ENCODE data around the gene NUP210. TPM values are rescaled to one million over a fixed set of nuclear protein-coding genes. Genes with fewer than 3 reads are reported as not detected.

Gene NUP210
- total RNA-seq, 3 donors from 2014 or later (not counting 1 experiment from before 2014, with no cell fraction given) = 156 to 194 (median 179) TPM

GRCh38 chr3:13278783-13279531 is 141.2 kb downstream of the NUP210 start:
- H3K4me3 Mint-ChIP-seq = no peak overlapping the region
- H3K9me3 Mint-ChIP-seq = peaks cover 0 to 2% of the 10 kb centered on the region in 2 donors
- no peak overlapping the region for H3K27ac ChIP-seq (ENCODE audit: low read length)
- no peak overlapping the region for H3K4me3 ChIP-seq (ENCODE audit: low read length)
- H3K4me1 Mint-ChIP-seq = peaks cover 9 to 10% of the 10 kb centered on the region in 2 donors
- peaks cover 18% of the 10 kb centered on the region for H3K27me3 ChIP-seq (ENCODE audit: control insufficient read depth, insufficient read depth, low read length)
- no peak overlapping the region for H3K27ac Mint-ChIP-seq
- H3K9me3 ChIP-seq (ENCODE audit: control insufficient read depth, insufficient read depth, low read length) = peaks cover 6% of the 10 kb centered on the region
- intact Hi-C loops (cut with micrococcal nuclease) = no loop called here
- no peak for DNase-seq
- peaks cover 17 to 23% of the 10 kb centered on the region in 2 donors for H3K27me3 Mint-ChIP-seq (ENCODE audit: low read depth in 2 of 2)
- TF ChIP-seq, protein P1, sequence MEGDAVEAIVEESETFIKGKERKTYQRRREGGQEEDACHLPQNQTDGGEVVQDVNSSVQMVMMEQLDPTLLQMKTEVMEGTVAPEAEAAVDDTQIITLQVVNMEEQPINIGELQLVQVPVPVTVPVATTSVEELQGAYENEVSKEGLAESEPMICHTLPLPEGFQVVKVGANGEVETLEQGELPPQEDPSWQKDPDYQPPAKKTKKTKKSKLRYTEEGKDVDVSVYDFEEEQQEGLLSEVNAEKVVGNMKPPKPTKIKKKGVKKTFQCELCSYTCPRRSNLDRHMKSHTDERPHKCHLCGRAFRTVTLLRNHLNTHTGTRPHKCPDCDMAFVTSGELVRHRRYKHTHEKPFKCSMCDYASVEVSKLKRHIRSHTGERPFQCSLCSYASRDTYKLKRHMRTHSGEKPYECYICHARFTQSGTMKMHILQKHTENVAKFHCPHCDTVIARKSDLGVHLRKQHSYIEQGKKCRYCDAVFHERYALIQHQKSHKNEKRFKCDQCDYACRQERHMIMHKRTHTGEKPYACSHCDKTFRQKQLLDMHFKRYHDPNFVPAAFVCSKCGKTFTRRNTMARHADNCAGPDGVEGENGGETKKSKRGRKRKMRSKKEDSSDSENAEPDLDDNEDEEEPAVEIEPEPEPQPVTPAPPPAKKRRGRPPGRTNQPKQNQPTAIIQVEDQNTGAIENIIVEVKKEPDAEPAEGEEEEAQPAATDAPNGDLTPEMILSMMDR (IDR thresholded peaks at IDR 0.05) = no peak
- peaks cover 4% of the 10 kb centered on the region for H3K36me3 Mint-ChIP-seq
- 91% methylated on average over 9 of the region's 9 CpGs for WGBS (ENCODE audit: insufficient coverage)
- H3K36me3 ChIP-seq (ENCODE audit: control insufficient read depth, insufficient read depth, low read length) = no peaks in the 10 kb centered on the region
- no peak for ATAC-seq
- H3K4me1 ChIP-seq (ENCODE audit: control insufficient read depth, insufficient read depth, low read length) = peaks cover 15% of the 10 kb centered on the region

DNA sequence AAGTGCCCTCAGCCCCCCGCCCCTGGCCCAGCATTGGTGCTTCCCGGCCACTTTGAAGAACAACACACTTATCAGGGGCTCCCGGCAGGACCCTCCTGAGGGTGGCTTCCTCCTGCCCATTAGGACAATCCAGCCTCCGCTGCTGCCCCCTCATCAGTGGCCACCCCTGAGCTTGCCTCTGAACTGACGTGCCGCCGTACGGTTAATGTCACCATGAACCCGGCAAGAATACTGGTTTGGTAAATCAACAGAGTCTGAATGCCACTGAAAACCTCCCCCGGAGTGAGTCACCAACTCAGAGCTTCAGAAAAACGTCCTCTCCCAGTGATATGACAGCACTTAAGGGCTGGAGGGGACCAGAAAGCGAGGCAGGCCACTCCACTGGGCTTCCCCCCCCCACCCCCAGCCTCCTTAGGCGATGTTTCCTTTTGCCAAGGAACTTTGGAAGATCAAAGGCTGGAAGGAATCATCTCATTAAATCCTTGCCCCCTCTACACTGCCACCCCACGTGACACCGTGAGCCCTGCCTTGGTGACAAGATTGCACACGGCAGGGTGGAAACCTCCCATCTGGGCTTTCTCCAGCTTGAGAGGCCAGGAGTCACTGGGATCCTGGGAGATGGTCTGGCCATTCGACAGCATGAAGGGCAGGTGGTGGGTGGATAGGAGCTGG is 142.1 kb downstream of the NUP210 start:
- 75% methylated on average over 17 of the region's 17 CpGs for WGBS (ENCODE audit: insufficient coverage)
- Histone ChIP-seq H3K27ac (ENCODE audit: low read length) (no peak overlapping the region), H3K27me3 (ENCODE audit: control insufficient read depth, insufficient read depth, low read length) (peaks cover 10% of the 10 kb centered on the region), H3K4me3 (ENCODE audit: low read length) (no peak overlapping the region), H3K4me1 (ENCODE audit: control insufficient read depth, insufficient read depth, low read length) (peaks cover 9% of the 10 kb centered on the region), H3K9me3 (ENCODE audit: control insufficient read depth, insufficient read depth, low read length) (no peaks in the 10 kb centered on the region), H3K36me3 (ENCODE audit: control insufficient read depth, insufficient read depth, low read length) (no peaks in the 10 kb centered on the region)
- intact Hi-C loops (cut with micrococcal nuclease) = no loop called here
- peaks cover 9 to 10% of the 10 kb centered on the region in 2 donors for H3K4me1 Mint-ChIP-seq
- TF ChIP-seq, protein P1 (IDR thresholded peaks at IDR 0.05) = no peak
- ATAC-seq (no peak), DNase-seq (no peak)
- no peaks in the 10 kb centered on the region for H3K36me3 Mint-ChIP-seq
- no peaks in the 10 kb centered on the region for H3K9me3 Mint-ChIP-seq
- no peak overlapping the region for H3K27ac Mint-ChIP-seq
- peaks cover 15 to 18% of the 10 kb centered on the region in 2 donors for H3K27me3 Mint-ChIP-seq (ENCODE audit: low read depth in 2 of 2)
- no peak overlapping the region for H3K4me3 Mint-ChIP-seq

GRCh38 chr3:13277196-13277813 is 142.8 kb downstream of the NUP210 start:
- H3K4me1 ChIP-seq (ENCODE audit: control insufficient read depth, insufficient read depth, low read length) = peaks cover 9% of the 10 kb centered on the region
- Mint-ChIP-seq H3K27ac (no peak overlapping the region), H3K36me3 (no peaks in the 10 kb centered on the region), H3K9me3 (no peaks in the 10 kb centered on the region), H3K27me3 (ENCODE audit: low read depth in 2 of 2) (peaks cover 15 to 18% of the 10 kb centered on the region in 2 donors), H3K4me3 (no peak overlapping the region), H3K4me1 (peaks cover 9 to 10% of the 10 kb centered on the region in 2 donors)
- peaks cover 10% of the 10 kb centered on the region for H3K27me3 ChIP-seq (ENCODE audit: control insufficient read depth, insufficient read depth, low read length)
- H3K36me3 ChIP-seq (ENCODE audit: control insufficient read depth, insufficient read depth, low read length) = no peaks in the 10 kb centered on the region
- no peak for DNase-seq
- H3K4me3 ChIP-seq (ENCODE audit: low read length) = no peak overlapping the region
- TF ChIP-seq, protein P1 (IDR thresholded peaks at IDR 0.05) = no peak
- intact Hi-C loops (cut with micrococcal nuclease) = no loop called here
- H3K9me3 ChIP-seq (ENCODE audit: control insufficient read depth, insufficient read depth, low read length) = no peaks in the 10 kb centered on the region
- no peak for ATAC-seq
- no peak overlapping the region for H3K27ac ChIP-seq (ENCODE audit: low read length)
- 74% methylated on average over 16 of the region's 16 CpGs for WGBS (ENCODE audit: insufficient coverage)

Measured in natural killer cell (primary cell).